GM18511 (cell line): ENCODE measurements around the gene PCDHGA1.
"Not testable (repeated sequence)": the region's sequence is repeated elsewhere in the genome, so short reads cannot be mapped to it uniquely, and the experiment has no call there.

Source experiments
- ATAC-seq: cut with Tn5 transposase; IDR thresholded peaks from one replicate; pipeline ENCODE4 v1.9.1; 2021; ENCODE audit warnings: mild to moderate bottlenecking, moderate library complexity; ENCODE audit not compliant: unreplicated experiment

PCDHGA1 gene

GRCh38 chr5:141330299-141331080 lies at the start of gene PCDHGA1:
Gene PCDHGA1, plus strand, starts transcription at chr5:141330514.
- ATAC-seq: no peak

- no peak for ATAC-seq
Observed at GRCh38 chr5:141298376-141298775, 31.9 kb upstream of the PCDHGA1 start.

- no peak for ATAC-seq
Observed at GRCh38 chr5:141303756-141304155, 26.6 kb upstream of the PCDHGA1 start, which contains the start of gene SLC25A2. Gene SLC25A2, minus strand, starts transcription at chr5:141304049. Its CDS starts 184 bp downstream, at chr5:141303865.

- no peak for ATAC-seq
Observed at GRCh38 chr5:141306630-141307029, 23.7 kb upstream of the PCDHGA1 start.

GRCh38 chr5:141313711-141314110 lies 16.6 kb upstream of the PCDHGA1 start:
- no peak for ATAC-seq

- not testable (repeated sequence) for ATAC-seq
Observed at GRCh38 chr5:141316963-141317362, 13.4 kb upstream of the PCDHGA1 start.

- ATAC-seq: no peak
Observed at GRCh38 chr5:141319202-141319601, 11.1 kb upstream of the PCDHGA1 start.

- ATAC-seq: no peak
Observed at GRCh38 chr5:141319699-141320098, 10.6 kb upstream of the PCDHGA1 start.

- ATAC-seq: peak; percentile 96
Observed at GRCh38 chr5:141320225-141321169, 9.8 kb upstream of the PCDHGA1 start, which contains the start of gene TAF7. Gene TAF7, minus strand, starts transcription at chr5:141320784. Its CDS starts 740 bp downstream, at chr5:141320044.

GRCh38 chr5:141322261-141322660 lies 8.1 kb upstream of the PCDHGA1 start:
- no peak for ATAC-seq

- ATAC-seq: peak; percentile 67
Observed at GRCh38 chr5:141326088-141326854, 4.0 kb upstream of the PCDHGA1 start.

- no peak for ATAC-seq
Observed at GRCh38 chr5:141328231-141328630, 2.1 kb upstream of the PCDHGA1 start.

GRCh38 chr5:141332571-141332970 lies 2.3 kb downstream of the PCDHGA1 start:
- ATAC-seq: not testable (repeated sequence)

GRCh38 chr5:141338538-141339306 lies 8.4 kb downstream of the PCDHGA1 start, which contains the start of gene PCDHGA2:
Gene PCDHGA2, plus strand, starts transcription at chr5:141338760.
- ATAC-seq: no peak

GRCh38 chr5:141340781-141341354 lies 10.6 kb downstream of the PCDHGA1 start:
- ATAC-seq: not testable (repeated sequence)

GRCh38 chr5:141342773-141343172 lies 12.5 kb downstream of the PCDHGA1 start:
- no peak for ATAC-seq

- no peak for ATAC-seq
Observed at GRCh38 chr5:141343242-141343952, 13.1 kb downstream of the PCDHGA1 start, which contains the start of gene PCDHGA3. Gene PCDHGA3, plus strand, starts transcription at chr5:141343829. Its CDS starts 205 bp downstream, at chr5:141344034.

- ATAC-seq: no peak
Observed at GRCh38 chr5:141343953-141344463, 13.7 kb downstream of the PCDHGA1 start.
